Fibroblast of the aortic adventitia (primary cell): ENCODE results near the gene RNF6. TPM values are rescaled to one million over a fixed set of nuclear protein-coding genes. Genes with fewer than 3 reads are reported as not detected.

Source experiments
- DNase-seq: peaks from one replicate; pipeline ENCODE4 v3.0.0-alpha.2; 2010; ENCODE audit warnings: low read depth
- H3K4me3 ChIP-seq: 2 replicates; pipeline ENCODE4 v1.5.1; 2011; ENCODE audit warnings: low read depth, mild to moderate bottlenecking, control low read depth, low read length, moderate library complexity
- total RNA-seq: library from RNA; depleted of rRNA; stranded (reverse); fragments of >200 nt; gene quantifications from 2 replicates; pipeline ENCODE4 v1.2.3, GENCODE V29; 2012; ENCODE audit warnings: low replicate concordance
- TF ChIP-seq, protein P1 (sequence below): IDR thresholded peaks from 2 replicates; pipeline ENCODE4 v1.5.1; 2011; ENCODE audit warnings: mild to moderate bottlenecking, low read length, control low read depth, inconsistent platforms; ENCODE audit not compliant: insufficient read depth

Gene RNF6
- total RNA-seq, 1 donor: 39.0 TPM

DNA sequence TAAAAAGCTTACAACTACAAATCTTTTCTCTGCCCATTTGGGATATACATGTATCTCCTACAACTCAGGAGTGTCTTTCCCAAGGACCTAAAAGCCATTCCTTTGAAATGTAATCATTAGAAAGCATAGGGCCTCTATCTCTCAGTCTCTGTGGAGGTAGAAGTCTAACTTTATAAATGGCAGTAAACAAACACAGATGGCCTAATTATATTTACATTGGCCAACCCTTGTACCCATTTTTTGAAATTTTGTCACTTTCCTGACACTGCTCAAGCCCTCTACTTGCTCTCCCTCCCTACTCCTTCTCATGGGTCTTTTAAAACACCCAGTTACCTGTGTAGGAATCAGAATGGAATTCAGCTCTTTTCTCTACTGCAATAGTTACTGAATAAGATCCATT lies 24.8 kb downstream of the RNF6 start:
- TF ChIP-seq, protein P1, sequence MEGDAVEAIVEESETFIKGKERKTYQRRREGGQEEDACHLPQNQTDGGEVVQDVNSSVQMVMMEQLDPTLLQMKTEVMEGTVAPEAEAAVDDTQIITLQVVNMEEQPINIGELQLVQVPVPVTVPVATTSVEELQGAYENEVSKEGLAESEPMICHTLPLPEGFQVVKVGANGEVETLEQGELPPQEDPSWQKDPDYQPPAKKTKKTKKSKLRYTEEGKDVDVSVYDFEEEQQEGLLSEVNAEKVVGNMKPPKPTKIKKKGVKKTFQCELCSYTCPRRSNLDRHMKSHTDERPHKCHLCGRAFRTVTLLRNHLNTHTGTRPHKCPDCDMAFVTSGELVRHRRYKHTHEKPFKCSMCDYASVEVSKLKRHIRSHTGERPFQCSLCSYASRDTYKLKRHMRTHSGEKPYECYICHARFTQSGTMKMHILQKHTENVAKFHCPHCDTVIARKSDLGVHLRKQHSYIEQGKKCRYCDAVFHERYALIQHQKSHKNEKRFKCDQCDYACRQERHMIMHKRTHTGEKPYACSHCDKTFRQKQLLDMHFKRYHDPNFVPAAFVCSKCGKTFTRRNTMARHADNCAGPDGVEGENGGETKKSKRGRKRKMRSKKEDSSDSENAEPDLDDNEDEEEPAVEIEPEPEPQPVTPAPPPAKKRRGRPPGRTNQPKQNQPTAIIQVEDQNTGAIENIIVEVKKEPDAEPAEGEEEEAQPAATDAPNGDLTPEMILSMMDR: no peak
- no peak for DNase-seq
- no peak overlapping the region for H3K4me3 ChIP-seq

DNA sequence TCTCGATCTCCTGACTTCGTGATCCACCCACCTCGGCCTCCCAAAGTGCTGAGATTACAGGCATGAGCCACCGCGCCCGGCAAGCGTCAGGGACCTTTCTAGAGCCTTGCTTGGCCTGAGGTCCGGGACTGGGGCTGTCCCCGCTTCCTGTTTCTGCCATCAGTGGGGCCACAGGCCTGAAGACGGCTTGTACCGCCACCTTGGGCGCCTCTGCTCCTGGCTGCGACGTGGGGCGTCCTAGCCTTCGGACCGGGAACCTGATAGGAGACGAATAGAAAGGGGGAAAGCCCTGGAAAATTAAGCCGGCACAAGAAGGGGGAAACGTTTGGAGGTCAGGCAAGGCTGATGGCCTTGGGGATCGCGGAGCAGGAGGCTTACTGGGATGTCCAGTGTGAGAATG lies 35.1 kb downstream of the RNF6 start:
- DNase-seq: no peak

DNA sequence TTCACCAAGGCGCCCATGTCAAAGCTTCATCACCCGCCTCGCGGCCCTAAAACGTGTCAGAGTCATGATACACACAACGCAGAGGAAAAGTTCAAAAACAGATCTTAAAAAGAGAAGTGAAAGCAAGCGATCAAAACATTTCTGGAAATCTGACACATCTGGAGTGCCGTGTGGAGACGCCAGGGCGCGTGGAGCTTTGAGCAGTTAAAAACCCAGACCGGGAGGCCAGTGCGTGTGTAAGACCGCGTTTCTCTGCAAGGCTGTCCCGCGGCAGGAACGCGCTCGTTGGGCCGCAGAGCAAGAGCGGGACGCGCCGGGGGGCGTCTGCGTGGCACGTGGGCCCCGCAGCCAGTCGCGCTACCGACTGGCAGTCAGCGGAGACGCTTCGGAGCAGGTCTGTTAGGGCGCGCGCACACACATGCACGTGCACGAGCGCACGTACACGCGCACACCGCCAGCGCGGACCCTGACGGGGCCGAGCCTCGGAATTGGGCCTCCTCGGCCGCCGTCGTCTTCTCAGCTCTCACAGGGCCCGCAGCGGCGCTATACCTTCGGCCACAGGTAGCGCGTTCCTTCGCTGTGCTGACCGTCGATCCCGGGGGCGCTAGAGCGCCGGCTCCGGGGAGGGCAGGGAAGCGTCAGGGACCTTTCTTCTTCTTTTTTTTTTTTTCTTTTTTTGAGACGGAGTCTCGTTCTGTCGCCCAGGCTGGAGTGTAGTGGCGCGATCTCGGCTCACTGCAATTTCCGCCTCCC lies 35.8 kb downstream of the RNF6 start:
- TF ChIP-seq, protein P1: peak; percentile 45
- H3K4me3 ChIP-seq: peak overlapping the region; percentile 73
- peak; percentile 87 for DNase-seq

More for the DNA sequence above, 35.1 kb downstream of the RNF6 start:
- peak overlapping the region; percentile 57 for H3K4me3 ChIP-seq
- TF ChIP-seq, protein P1: no peak

DNA sequence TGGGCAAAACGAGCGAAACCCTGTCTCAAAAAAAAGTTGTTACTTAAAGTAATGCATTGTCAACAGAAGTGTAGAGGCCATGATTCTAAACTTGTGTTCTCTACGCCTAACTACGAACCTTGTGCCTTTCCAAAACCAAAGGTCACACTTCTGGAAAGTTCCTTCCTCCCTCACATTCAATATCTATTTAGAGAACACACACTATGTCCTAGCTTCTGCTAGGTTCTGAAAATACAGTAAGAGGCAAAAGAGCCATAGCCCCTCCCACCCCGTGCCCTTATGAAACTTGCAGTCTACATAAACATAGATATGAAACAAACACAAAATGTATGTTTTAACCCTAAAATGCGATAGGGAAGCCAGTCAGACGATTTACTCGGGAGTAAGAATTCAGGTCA lies 36.4 kb downstream of the RNF6 start:
- H3K4me3 ChIP-seq: peak overlapping the region; percentile 73
- no peak for DNase-seq

DNA sequence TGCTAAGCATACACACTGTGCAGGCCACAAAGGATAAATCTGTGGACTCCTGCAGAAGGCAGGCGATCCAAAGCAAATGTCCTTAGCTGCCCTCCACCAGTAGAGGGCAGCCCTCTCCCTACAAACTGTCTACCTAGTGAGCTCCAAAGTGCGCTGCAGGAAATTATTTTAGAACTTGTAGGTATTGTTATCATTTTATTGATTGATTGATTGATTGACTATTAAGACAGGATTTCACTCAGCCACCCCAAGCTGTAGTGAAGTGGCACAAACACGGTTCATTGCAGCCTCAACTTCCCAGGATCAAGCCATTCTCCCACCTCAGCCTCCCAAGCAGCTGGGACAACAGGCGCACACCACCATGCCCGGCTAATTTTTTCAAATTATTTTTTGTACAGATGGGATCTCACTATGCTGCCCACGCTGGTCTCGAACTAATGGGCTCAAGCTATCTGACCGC lies 37.3 kb downstream of the RNF6 start:
- peak; percentile 79 for DNase-seq
- no peak overlapping the region for H3K4me3 ChIP-seq
- TF ChIP-seq, protein P1: peak; percentile 94

More for the DNA sequence above, 36.4 kb downstream of the RNF6 start:
- TF ChIP-seq, protein P1: no peak

DNA sequence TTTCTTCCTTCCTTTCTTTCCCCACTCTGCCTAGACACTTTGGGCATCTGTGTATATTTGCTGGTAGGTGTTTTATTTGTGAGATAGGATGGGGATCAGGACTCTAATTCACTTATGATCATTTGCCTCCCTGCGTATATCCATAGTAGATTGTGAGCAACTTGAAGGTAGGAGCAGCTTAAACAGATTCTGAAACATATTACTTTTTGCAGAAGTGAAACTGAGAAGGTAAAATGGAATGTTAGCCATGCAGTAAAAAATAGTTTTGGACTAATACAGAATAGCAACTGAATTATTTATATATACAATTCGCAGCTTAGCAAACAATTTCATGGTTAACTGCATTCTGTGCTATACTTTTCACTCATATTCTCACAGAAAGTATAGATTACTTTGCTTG lies 38.7 kb downstream of the RNF6 start:
- TF ChIP-seq, protein P1: no peak
- no peak for DNase-seq
- no peak overlapping the region for H3K4me3 ChIP-seq
